NCI-H2107 treated with DMSO at 0.1 percent for 48 hours (cell line): ENCODE data around the gene CDRT15.
"Not testable (repeated sequence)": the region's sequence is repeated elsewhere in the genome, so short reads cannot be mapped to it uniquely, and the experiment has no call there.

Experiments
- DNase-seq: peaks from one replicate; lab custom pipeline; 2025; ENCODE audit not compliant: unreplicated experiment; lab: John Stamatoyannopoulos, UW

CDRT15 gene

DNA sequence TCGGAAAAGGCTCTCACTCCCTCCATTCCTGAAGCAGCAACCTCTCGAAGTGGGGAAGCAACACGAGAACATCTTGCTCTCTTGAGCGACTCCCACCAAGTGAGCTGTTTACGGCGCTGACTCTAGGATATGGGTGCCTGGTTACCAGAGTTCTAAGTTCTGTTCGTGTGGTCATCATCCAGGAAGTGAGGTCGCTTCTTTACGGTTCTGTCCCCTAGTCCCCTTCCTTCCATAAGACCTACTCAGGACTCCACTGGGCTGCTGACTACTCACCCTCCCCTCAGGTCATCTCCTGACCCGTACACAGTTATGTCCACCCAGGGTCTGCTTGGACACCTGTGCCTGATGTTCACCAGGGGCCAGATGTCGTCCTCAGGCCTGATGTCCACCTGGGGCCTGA is at the start of gene CDRT15:
Gene CDRT15 (minus strand): TSS at position 101 of the 400 bp plus-strand sequence. CDS start 29 bp downstream, at position 72.
- DNase-seq = not testable (repeated sequence)

DNA sequence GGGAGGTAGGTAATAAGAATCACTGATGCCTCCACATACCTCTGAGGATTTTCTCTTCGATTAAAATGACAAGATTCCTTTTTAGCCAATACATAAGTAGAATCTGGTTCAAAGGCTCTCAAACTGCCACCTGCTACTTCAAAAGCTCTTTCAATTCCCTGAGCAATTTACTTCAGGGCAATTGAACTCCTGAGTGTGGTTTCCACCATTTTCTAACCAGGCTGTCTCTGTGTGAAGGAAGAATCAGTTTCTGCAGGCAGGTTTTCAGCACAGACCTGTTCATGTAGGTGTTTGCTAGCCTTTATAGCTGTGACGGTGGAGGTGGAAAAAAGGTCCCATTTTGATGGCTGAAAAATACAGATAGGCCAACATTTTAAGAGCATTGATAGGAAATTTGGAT is 46.1 kb upstream of the CDRT15 start:
- no peak for DNase-seq

DNA sequence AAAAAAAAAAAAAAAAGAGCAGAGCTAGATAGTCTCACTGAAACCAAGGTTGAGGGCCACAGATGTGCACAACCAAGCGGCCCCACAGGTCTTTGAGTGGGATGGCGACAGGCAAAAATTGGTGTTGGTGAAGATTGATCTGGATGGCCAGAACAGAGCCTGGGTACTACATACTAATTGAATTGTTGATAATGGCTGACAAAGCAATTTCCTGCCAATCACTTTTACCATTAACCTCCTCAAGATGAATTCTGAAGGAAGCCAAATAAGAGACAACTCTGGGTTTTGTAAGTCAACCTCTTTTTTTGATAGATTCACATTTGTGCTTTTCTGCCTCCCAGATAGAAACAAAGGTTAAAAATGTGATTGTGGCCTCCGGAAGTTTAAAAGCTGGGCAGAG is 44.9 kb upstream of the CDRT15 start:
- no peak for DNase-seq

DNA sequence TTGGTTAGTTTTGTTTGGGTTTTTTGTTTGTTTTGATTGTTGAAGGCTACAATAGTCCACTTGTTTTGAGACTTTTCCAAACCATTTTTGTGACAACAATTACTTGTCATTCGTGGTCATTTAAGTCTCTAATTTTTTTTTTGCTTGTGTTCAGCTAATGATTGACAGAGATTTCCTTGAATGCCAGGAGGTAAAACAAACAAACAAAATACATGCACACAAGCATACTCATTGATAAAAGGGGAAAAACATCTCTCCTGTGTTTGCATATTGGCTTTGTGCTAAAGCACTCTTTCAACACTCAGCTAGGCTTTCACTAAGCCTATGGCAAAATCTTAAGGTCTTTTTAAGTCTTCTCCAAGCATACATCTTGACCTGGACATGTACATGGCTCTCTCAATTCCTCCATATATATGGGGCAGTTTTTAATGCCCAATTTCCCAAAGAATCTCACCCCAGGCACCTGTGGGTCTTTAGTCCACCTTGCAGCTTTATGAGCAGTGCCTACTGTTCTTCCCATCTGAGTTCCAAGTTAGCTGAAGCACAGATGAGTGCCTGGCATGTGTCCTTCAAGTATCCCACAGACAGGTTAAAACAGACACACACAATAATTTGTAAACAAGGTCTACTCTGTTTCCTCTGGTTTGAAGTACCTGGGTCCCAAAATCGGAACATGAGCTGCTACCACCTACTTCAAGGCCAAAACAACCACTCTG is 40.0 kb upstream of the CDRT15 start:
- no peak for DNase-seq

DNA sequence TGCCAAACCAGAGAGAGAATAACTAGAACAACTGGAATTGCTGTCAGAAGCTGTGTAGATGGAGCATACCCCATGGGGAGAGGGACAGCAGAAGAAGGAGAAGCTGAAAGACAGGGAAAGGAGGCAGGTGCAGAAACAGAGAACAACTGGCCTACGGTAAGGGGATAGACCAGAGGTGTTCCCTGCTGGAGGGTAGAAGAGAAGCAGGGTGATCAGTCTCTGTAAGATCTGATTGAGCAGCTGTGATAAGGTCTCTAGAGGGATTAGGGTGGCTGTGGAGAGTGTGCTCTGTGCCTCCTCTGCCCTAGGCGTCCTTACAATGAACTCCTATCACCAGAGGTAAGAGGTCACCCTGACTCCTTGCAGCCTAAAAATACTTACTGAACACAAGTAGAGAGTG is 33.8 kb upstream of the CDRT15 start:
- no peak for DNase-seq

DNA sequence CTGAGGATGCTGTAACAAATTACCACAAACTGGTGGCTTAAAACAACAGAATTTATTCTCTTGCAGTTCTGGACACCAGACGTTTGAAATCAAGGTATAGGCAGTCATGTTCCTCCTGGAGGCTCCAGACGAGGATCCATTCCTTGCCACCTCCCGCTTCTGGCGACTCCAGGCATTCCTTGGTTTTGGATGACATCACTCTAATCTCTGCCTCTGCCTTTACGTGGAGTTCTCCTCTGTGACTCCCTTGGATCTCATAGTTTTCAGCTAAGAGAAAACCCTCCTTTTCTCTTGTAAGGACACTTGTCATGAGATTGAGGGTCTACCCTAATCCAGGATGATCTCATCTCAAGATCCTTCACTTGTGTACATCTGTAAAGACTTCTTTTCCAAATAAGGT is 32.8 kb upstream of the CDRT15 start:
- DNase-seq = no peak

DNA sequence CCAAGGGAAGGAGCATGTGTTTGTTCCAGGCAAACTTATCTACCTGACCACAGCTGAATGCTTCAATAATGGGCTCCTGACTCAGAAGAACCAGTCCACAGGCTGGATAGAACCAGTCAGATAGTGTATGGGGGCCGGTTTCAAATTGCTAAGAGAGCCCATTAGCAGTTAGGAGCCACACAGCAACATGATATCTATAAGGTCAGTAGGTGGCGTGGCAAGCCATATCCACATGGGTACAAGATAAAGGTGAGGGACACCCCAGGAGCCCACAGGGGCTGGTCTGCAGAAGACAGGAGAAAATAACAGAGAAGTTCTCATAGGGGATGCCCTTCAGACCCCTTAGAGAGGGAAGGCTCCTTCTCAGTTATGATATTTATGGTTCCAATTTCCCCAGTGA is 31.6 kb upstream of the CDRT15 start:
- DNase-seq = no peak

DNA sequence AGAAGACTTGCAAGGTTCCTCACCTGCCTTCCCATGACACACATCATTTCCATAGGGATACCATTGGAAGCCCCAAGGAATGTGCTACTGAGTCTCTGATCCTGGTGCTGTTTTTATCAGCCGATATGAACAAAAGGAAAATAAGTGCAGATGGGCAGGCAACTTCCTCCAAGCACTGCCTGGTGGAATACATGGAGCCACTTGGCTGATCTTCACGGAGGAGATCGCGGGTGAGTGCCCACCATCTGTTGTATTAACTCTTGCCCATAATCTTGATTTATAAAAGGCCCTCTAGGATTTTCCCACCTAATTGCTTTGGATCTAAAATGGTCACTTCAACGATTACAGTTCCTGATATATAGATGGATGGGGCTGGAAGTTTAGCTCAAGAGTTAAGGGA is 24.7 kb upstream of the CDRT15 start:
- DNase-seq = no peak

DNA sequence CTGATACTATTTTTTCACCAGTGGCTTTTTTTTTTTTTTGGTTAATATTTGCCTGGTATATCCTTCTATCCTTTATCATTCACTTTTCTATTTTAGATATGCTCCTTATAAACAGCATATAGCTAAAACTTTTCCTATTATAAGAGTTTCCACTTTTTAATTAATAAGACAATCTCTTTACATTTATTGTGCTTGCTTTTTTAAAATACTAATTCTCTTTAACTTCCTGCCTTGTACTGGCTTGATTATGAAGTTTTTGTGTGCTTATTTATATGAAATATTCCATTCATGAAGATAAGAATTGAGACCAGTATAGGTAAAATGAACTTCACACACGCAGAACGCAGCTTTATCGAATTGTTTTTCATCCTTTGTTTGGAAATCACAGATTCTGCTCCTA is 9.0 kb upstream of the CDRT15 start:
- no peak for DNase-seq

DNA sequence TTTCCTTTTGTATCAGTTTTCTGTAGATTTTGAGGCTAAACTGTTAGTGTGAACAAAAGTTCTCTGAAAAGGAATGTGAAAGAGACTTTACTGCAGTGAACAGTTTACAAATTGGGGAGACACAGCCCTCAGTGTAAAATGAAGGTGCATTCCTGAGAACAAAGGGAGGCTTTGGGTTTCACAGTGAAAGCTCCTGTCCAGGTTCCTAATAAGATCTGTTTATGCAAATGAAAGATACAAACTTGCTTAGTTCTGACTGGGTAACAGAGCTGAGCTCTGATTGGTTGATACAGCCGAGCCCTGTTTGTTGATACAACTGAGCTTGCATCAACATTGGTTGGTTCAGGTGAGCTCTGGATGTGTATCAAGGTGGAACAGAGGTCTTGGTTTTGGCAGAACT is 8.3 kb upstream of the CDRT15 start:
- no peak for DNase-seq

DNA sequence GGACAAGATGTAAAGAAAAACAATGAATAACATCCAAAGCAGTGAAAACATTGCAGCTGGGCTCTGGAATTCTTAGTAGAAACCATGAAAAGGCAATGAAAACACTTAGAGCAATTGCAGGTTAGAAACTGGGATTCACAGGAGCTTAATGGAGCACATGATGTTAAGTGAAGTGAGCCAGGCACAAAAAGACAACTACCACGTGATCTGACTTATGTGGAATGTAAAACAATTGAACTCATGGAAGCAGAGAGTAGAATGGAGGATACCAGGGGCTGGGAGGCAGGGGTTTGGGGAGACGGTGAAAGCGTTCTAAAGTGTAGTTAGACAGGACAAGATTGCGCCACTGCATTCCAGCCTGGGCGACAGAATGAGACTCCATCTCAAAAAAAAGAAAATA is 2.6 kb upstream of the CDRT15 start:
- not testable (repeated sequence) for DNase-seq

DNA sequence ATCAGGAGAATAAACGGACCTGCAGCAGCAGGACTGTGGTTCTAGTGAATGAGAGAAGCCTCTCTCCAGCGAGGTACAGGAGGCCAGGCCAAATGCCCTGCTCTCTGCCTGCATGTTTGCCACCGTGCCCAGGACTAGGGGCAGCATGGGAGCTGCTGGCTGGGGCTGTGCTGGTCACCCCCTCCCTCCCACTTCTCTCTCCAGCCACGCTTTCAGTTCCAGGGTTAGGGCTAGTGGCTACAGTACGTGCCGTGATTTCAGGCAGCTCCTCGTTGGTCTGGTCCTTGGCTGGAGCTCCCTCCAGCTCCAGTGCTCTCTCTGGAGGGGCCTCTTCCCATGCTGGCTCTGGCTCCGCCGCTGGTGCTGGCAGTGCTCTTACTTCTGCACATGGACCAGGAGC is 630 bp downstream of the CDRT15 start:
- not testable (repeated sequence) for DNase-seq

DNA sequence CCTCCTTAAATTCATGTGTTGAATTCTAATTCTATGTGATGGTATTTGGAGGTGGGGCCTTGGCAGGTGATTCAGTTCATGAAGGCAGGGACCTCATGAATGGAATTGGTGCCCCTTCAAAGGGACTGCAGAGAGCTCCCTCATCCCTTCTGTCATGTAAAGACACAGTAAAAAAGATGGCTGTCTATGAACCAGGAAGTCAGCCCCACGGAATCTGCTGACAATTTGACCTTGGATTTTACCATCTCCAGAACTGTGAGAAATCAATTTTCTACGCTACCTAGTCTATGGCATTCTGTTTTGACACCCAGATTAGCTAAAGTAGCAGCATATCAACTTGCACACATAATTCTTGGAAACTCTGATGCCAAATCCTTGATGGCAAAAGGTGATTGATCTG is 1.6 kb downstream of the CDRT15 start:
- DNase-seq = not testable (repeated sequence)

DNA sequence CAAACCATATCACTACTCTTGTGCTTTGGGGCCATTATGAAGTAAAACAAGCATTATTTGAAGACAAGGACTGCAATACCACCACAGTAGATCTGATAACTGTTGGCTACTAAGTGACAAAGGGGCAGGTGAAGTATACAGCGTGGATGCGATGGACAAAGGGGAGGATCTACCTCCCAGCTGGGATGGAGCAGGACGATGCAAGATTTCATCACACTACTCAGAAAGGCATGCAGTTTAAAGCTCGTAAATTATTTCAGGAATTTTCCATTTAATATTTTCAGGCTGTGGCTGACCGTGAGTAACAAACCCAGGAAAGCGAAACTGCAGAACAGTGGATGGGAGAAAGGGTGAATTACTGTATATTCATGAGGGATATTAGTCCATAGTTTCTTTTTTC is 5.5 kb downstream of the CDRT15 start:
- DNase-seq = not testable (repeated sequence)

DNA sequence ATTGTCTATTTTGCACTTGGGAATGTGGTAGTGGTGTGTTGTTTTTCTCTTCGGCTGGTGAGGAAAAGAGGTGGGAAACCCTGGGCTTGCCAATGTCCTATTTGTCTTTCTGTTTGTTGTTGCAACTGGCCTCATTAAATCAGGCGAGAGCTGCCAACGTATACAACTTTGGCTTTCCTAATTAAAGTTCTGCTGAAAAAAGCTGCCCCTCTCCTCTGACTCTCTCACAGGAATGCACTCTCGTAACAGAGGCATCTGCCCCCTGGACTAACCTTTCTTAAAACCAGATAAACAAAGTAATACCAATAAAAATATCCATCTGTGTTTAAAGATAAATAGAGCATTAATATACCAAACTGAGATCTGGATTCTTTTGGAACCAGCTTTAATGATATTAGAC is 7.8 kb downstream of the CDRT15 start:
- no peak for DNase-seq

DNA sequence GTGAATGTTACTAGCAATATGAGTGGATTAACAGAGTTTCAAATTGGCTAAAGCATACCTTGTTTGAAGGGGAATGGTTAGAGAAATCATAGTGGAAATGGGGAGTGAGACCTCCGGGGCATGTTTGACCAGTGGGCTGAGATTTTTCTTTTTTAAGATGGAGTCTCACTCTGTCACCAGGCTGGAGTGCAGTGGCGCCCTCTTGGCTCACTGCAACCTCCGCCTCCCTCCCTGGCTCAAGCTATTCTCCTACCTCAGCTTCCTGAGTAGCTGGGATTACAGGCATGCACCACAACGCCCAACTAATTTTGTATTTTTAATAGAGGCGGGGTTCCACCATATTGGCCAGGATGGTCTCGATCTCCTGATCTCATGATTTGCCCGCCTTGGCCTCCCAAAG is 9.6 kb downstream of the CDRT15 start:
- no peak for DNase-seq

DNA sequence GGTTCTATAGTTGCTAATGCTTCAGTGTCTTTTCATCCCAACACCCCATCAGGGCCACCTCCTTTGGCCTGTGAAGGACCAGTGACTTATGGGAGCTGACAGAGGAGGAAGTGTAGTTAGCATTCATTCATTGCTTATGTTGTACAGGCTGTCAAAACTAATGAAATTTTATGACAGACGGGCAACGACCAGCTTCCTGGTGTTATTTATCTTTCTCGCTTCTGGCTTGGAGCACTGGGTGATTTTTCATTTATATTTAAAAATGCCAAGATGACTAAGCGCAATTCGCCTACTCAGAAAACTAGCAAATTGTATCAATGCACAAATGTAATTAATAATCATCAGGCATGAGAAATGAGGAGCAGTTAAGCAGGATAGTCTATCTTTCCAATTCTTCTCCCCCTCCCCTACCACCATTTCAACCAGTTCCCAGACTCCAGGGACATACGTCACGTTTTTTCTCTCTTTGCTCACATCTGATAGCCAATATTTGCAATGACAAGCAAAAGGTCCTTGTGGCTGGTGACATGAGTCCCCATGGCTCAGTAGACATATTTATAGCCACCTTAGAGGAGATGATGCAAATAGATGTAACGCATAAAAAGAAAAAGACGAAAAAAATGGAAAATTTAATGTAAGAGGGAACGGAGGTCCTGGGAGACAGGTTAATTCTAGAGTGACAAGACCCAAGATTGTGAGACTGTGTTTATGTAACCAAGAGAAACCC is 11.2 kb downstream of the CDRT15 start:
- DNase-seq = no peak

DNA sequence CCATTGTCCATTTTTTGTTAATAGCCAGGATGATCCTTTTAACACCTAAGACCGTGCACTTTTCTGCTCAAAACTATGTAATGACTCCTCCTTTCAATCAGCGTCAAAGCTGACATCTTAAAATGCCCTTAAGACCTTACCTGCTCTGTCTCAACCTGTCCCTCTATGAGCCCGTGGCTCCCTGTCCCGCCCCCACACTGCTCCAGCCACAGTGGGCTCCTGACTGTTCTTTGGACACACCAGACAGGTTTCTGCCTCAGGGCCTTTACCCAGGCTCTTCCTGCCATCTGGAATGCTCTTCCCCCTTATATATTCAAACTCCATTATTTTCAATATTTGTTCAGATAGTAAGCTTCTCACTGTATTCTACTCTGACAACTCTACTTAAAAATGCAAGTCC is 14.1 kb downstream of the CDRT15 start:
- DNase-seq = no peak

DNA sequence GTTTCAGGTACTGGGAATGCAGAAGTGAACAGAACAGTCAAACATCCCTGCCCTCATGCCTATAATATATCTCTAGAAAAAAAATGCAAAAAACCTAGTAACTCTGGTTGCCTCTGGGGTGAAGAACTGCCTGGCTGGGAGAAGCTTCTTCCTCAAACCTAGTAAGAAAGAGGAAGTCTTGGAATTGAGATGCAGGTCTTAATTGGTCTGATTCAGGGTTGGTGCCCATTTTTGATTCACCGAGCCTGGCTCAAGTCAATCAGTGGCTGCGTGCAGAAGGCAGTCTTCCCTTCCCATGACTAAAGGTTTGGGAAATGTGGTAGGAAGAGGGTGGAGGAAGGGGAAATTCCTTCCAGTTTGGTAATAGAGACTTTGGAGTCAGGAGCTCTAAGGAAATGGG is 22.4 kb downstream of the CDRT15 start:
- no peak for DNase-seq

DNA sequence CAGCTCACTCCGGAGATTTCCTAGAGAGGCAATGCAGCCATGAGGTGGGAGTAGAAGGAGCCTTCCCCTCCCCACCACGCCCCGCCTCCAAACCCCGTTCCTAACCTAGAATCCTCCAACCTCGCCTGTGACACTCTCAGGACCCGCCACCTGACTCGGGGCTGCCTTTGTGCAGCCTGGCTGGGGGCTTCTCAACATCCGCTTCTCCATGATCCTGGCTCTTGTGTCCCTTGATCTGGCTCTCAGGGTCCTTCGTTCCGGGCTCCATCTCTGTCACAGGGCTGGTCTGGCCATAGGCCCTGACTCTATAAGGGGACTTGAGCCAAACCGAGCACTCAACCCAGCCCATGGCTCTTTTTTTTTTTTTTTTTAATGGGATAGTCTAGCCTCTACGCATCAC is 24.3 kb downstream of the CDRT15 start:
- DNase-seq = no peak

DNA sequence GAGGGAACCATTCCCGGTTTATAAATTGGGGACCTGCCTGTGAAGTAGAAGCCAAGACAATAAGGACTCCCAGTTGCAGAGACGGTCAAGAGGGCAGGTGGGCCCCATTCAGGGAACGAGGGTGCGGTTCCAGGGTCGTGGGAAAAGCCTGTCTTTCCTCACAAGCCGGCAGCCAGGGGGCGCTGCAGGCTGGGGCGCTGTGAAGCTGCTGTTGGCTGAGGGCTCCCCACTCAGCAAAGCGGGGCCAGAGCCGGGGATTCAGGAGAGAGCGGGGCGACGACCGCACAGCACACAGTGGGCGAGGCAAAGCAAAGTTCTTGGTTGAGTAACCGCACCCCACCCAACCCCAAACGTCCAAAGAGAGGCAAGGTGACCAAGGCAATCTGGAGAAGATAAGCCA is 24.9 kb downstream of the CDRT15 start:
- no peak for DNase-seq

DNA sequence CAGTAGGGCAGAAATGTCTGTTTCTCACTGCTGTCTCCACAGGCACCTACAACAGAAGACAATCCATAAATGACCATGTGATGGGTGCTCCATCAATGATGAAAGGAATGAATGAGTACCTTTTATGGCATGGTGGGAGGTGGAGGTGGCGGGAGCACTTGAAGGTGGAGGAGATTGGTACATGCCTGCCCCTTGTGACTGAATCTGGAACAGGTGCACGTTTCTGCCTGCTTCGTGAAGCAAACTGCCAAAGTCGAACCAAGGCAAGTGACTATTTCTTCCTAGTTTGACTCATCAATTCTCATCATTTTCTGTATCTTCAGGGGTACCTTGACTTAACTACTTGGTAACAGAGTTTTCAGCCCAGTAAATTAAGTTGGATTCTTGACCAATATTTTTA is 25.4 kb downstream of the CDRT15 start:
- no peak for DNase-seq

DNA sequence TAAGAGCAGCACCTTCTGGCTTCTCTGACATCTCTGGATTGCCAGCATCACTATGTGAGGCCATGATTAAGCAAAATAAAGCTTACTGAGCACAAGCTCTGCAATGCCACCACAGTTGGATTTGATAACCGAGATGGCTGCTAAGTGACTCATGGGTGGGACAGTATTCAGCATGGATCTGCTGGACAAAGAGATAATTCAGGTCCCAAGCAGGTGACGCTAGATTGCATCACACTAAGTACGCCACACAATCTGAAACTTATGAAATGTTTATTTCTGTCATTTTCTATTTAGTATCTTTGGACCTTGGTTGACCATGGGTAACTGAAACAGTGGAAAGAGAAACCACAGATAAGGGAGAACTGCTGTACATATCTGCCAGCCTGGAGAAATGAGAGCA is 27.4 kb downstream of the CDRT15 start:
- DNase-seq = no peak
